ENCODE measurements around the gene DMGDH. TPM values are rescaled to one million over a fixed set of nuclear protein-coding genes. Genes with fewer than 3 reads are reported as not detected.

Gene DMGDH
- total and polyA plus RNA-seq, 2 of the 4 experiments (the other 2 are of a cell fraction): 0.18 TPM; not detected in 1

- in situ Hi-C loops (cut with MboI; ENCODE audit: low sequenced_read_pairs): no loop called here
- H3K9me1 ChIP-seq (ENCODE audit: insufficient read depth, low read length): no peaks in the 10 kb centered on the region
- H2BK15ac ChIP-seq (ENCODE audit: low read depth, low read length): no peak overlapping the region
- ChIA-PET POLR2A (ENCODE audit: unreplicated experiment) (no interaction called here), CTCF (interaction anchor here (1.0 to 1.3 kb wide), 2 partner anchors 27 to 81 kb away, joined by 3 to 5 read pairs; no protein-coding TSS in a partner anchor)
- no peaks in the 10 kb centered on the region for H3K4me1 ChIP-seq (ENCODE audit: control insufficient read depth, insufficient read depth, low read length)
- dilution Hi-C loops (cut with HindIII; ENCODE audit: low sequenced_read_pairs, unreplicated experiment): no loop called here
- H3K4ac ChIP-seq (ENCODE audit: low read depth, low read length): no peak overlapping the region
- no peak overlapping the region for H4K5ac ChIP-seq (ENCODE audit: low read depth, low read length)
- no peak overlapping the region for H2BK120ac ChIP-seq (ENCODE audit: low read depth, low read length)
- H3K27ac ChIP-seq (ENCODE audit: insufficient read depth, low read length): no peak overlapping the region
- 0 out of 2 replicates have a peak, but pooled peaks cover 2% of the 10 kb centered on the region for H3K9me3 ChIP-seq (ENCODE audit: control insufficient read depth, insufficient read depth, low read length)
- peaks cover 38% of the 10 kb centered on the region for H3K27me3 ChIP-seq (ENCODE audit: control insufficient read depth, insufficient read depth, low read length)
- BruUV-seq (replicated peaks): no TSS peak
- H2BK5ac ChIP-seq (ENCODE audit: low read depth, low read length, poor library complexity, severe bottlenecking): no peak overlapping the region
- H3K14ac ChIP-seq (replicated peaks; ENCODE audit: low read depth, low read length): no peak overlapping the region
- H3K56ac ChIP-seq (ENCODE audit: extremely low read depth, insufficient read depth, low read length): no peak overlapping the region
- no peak overlapping the region for H3K9ac ChIP-seq (ENCODE audit: low read depth, low read length)
- no peak overlapping the region for H3K23ac ChIP-seq (ENCODE audit: low read depth, low read length)
- no CpG with 5 or more reads among the region's 2 CpGs for WGBS, 2 experiments (ENCODE audit: extremely low coverage in 2 of 2, insufficient read length in 1 of 2)
- H2BK20ac ChIP-seq (ENCODE audit: low read depth, low read length): no peak overlapping the region
- DNase-seq (no peak), ATAC-seq (ENCODE audit: low read depth) (no peak)
- H4K20me1 ChIP-seq (ENCODE audit: insufficient read depth, low read length): no peaks in the 10 kb centered on the region
- no peaks in the 10 kb centered on the region for H3K36me3 ChIP-seq (ENCODE audit: control insufficient read depth, insufficient read depth, low read length)
- H2AK9ac ChIP-seq (replicated peaks; ENCODE audit: low read depth, low read length, poor library complexity): no peak overlapping the region
- H4K8ac ChIP-seq (ENCODE audit: low read depth in 2 of 2, low read length in 2 of 2): no peak overlapping the region
- no peak overlapping the region for H3K18ac ChIP-seq (ENCODE audit: low read depth, low read length)
- H2AFZ ChIP-seq (replicated peaks; ENCODE audit: low read length, poor library complexity): no peak overlapping the region
- intact Hi-C loops (cut with micrococcal nuclease): no loop called here
- TF ChIP-seq POLR2A (IDR thresholded peaks at IDR 0.05; ENCODE audit: low read depth, low read length): no peak
- TF ChIP-seq RFX5 (IDR thresholded peaks at IDR 0.05; ENCODE audit: low read depth, low read length): no peak
- TF ChIP-seq CTCF (conservative IDR thresholded peaks at IDR 0.05; ENCODE audit: low read depth, low read length): no peak
- TF ChIP-seq USF2 (IDR thresholded peaks at IDR 0.05; ENCODE audit: low read depth, low read length): no peak
- TF ChIP-seq BHLHE40 (IDR thresholded peaks at IDR 0.05; ENCODE audit: low read depth, low read length): no peak
- no peak for TF ChIP-seq SMC3 (IDR thresholded peaks at IDR 0.05; ENCODE audit: low read depth, low read length)
- TF ChIP-seq MAFK (IDR thresholded peaks at IDR 0.05; ENCODE audit: low read depth, low read length): no peak
- TF ChIP-seq ELK1 (IDR thresholded peaks at IDR 0.05; ENCODE audit: borderline replicate concordance, low read depth, low read length): no peak
- TF ChIP-seq FOS (IDR thresholded peaks at IDR 0.05; ENCODE audit: low read depth, low read length): no peak
- TF ChIP-seq CEBPB (IDR thresholded peaks at IDR 0.05; ENCODE audit: low read depth, low read length): no peak
- no peak for TF ChIP-seq MXI1 (IDR thresholded peaks at IDR 0.05; ENCODE audit: borderline replicate concordance, low read depth, low read length)
- TF ChIP-seq RAD21 (IDR thresholded peaks at IDR 0.05; ENCODE audit: low read length): no peak
- TF ChIP-seq MAZ (IDR thresholded peaks at IDR 0.05; ENCODE audit: borderline replicate concordance, low read depth, low read length): no peak
- TF ChIP-seq RCOR1 (IDR thresholded peaks at IDR 0.05; ENCODE audit: insufficient replicate concordance, low read length): no peak
- TF ChIP-seq CHD1 (IDR thresholded peaks at IDR 0.05; ENCODE audit: low read depth, low read length): no peak
- no peak for TF ChIP-seq NFE2L2 (IDR thresholded peaks at IDR 0.05; ENCODE audit: low read depth, low read length)
- no peaks in the 10 kb centered on the region for H3K79me1 ChIP-seq (ENCODE audit: low read depth in 1 of 2, low read length in 2 of 2)
- H3K4me2 ChIP-seq (ENCODE audit: low read depth, low read length): no peak overlapping the region
- no peak overlapping the region for H3K4me3 ChIP-seq (ENCODE audit: insufficient read depth, low read depth, low read length)
- H2AK5ac ChIP-seq (ENCODE audit: low read depth, low read length): no peak overlapping the region
- H4K91ac ChIP-seq (ENCODE audit: insufficient read depth, low read depth, low read length): no peak overlapping the region
These were observed 36.4 kb upstream of the DMGDH start for GRCh38 chr5:79105868-79106267.
